Suprapubic skin (tissue), 4 donors: ENCODE measurements around the gene SPEG. TPM values are rescaled to one million over a fixed set of nuclear protein-coding genes. Genes with fewer than 3 reads are reported as not detected.

Source experiments
- DNase-seq, 2 donors: peaks; one replicate each; pipeline ENCODE4 v3.0.0-alpha.2; 2019; ENCODE audit warnings: low spot score in 2 of 2
- H3K27ac ChIP-seq: fragments of 200-600 bp; sonication (generic); one replicate; pipeline ENCODE4 v1.5.1; 2019
- H3K27me3 ChIP-seq: fragments of 200-600 bp; sonication (generic); one replicate; pipeline ENCODE4 v1.5.1; 2019
- H3K36me3 ChIP-seq: fragments of 200-600 bp; sonication (generic); one replicate; pipeline ENCODE4 v1.5.1; 2019
- H3K4me1 ChIP-seq: fragments of 200-600 bp; sonication (generic); one replicate; pipeline ENCODE4 v1.5.1; 2019
- H3K4me3 ChIP-seq: fragments of 200-600 bp; sonication (generic); one replicate; pipeline ENCODE4 v1.5.1; 2019; ENCODE audit warnings: mild to moderate bottlenecking
- H3K9me3 ChIP-seq: fragments of 200-600 bp; sonication (generic); one replicate; pipeline ENCODE4 v1.5.1; 2019
- CTCF ChIP-seq, 2 donors: fragments of 200-600 bp in 1 of 2; fragments of 450-650 bp in 1 of 2; sonication (generic) in 1 of 2; IDR thresholded peaks; one replicate each; pipeline ENCODE4 v1.5.1; 2016 to 2019; ENCODE audit warnings: antibody characterized with exemption in 2 of 2, mild to moderate bottlenecking in 1 of 2, moderate library complexity in 1 of 2
- EP300 ChIP-seq: sonication (generic); formaldehyde crosslinking; IDR thresholded peaks from one replicate; pipeline ENCODE4 v1.6.1; 2017; ENCODE audit warnings: antibody characterized with exemption
- POLR2A ChIP-seq, 2 donors: fragments of 450-650 bp; IDR thresholded peaks; one replicate each; pipeline ENCODE4 v1.6.1; 2017; ENCODE audit warnings: antibody characterized with exemption in 2 of 2, mild to moderate bottlenecking in 2 of 2, moderate library complexity in 2 of 2
- POLR2AphosphoS5 ChIP-seq, 3 donors: sonication (generic); formaldehyde crosslinking; IDR thresholded peaks; one replicate each; pipeline ENCODE4 v1.6.1; 2017; ENCODE audit warnings: antibody characterized with exemption in 3 of 3
- WGBS: methylation state at CpG from one replicate; pipeline ENCODE4 v1.1.5; 2018; 5-methylcytosine and 5-hydroxymethylcytosine counted together
- total RNA-seq, 4 donors: library from RNA; depleted of rRNA; stranded (reverse); fragments of >200 nt; gene quantifications; one replicate each; pipeline ENCODE4 v1.1.0, GENCODE V29; 2016

Gene SPEG
- total RNA-seq, 4 donors from 2014 or later, result 6.5 to 17.2 (median 6.7) TPM

- peaks cover 57% of the 10 kb centered on the region for H3K27me3 ChIP-seq
- H3K4me3 ChIP-seq, result no peak overlapping the region
- DNase-seq, result no peak
- no peaks in the 10 kb centered on the region for H3K9me3 ChIP-seq
- no peak for TF ChIP-seq POLR2AphosphoS5 (IDR thresholded peaks at IDR 0.05)
- TF ChIP-seq CTCF (IDR thresholded peaks at IDR 0.05), result no peak
- no peak for TF ChIP-seq EP300
- no peak for TF ChIP-seq POLR2A (IDR thresholded peaks at IDR 0.05)
- 95% methylated on average over 5 of the region's 5 CpGs for WGBS
- peaks cover 17% of the 10 kb centered on the region for H3K4me1 ChIP-seq
- no peak overlapping the region for H3K27ac ChIP-seq
- H3K36me3 ChIP-seq, result no peaks in the 10 kb centered on the region
These were observed 58.4 kb downstream of the SPEG start for GRCh38 chr2:219493086-219493485.

GRCh38 chr2:219494952-219495530, 60.4 kb downstream of the SPEG start:
- TF ChIP-seq POLR2A (IDR thresholded peaks at IDR 0.05) (no peak), CTCF (IDR thresholded peaks at IDR 0.05) (peak in 1 of 2 donors; percentile 23), POLR2AphosphoS5 (IDR thresholded peaks at IDR 0.05) (no peak), EP300 (no peak)
- no peak for DNase-seq

GRCh38 chr2:219495531-219496122, 61.0 kb downstream of the SPEG start:
- no peaks in the 10 kb centered on the region for H3K9me3 ChIP-seq
- peaks cover 48% of the 10 kb centered on the region for H3K27me3 ChIP-seq
- H3K4me1 ChIP-seq, result peaks cover 33% of the 10 kb centered on the region
- no peak overlapping the region for H3K4me3 ChIP-seq
- H3K36me3 ChIP-seq, result no peaks in the 10 kb centered on the region
- TF ChIP-seq EP300 (no peak), CTCF (IDR thresholded peaks at IDR 0.05) (peak in 1 of 2 donors; percentile 28)
- H3K27ac ChIP-seq, result no peak overlapping the region
- no peak for DNase-seq
- WGBS, result 3% methylated on average over 4 of the region's 14 CpGs

More at GRCh38 chr2:219494952-219495530, 60.4 kb downstream of the SPEG start:
- Histone ChIP-seq H3K36me3 (no peaks in the 10 kb centered on the region), H3K9me3 (no peaks in the 10 kb centered on the region), H3K27ac (no peak overlapping the region), H3K27me3 (peaks cover 48% of the 10 kb centered on the region), H3K4me3 (no peak overlapping the region), H3K4me1 (peaks cover 33% of the 10 kb centered on the region)
- 18% methylated on average over 10 of the region's 10 CpGs for WGBS

- DNase-seq, result no peak
- no peaks in the 10 kb centered on the region for H3K9me3 ChIP-seq
- H3K36me3 ChIP-seq, result no peaks in the 10 kb centered on the region
- no peak overlapping the region for H3K4me3 ChIP-seq
- TF ChIP-seq EP300 (no peak), POLR2A (IDR thresholded peaks at IDR 0.05) (no peak), CTCF (IDR thresholded peaks at IDR 0.05) (no peak), POLR2AphosphoS5 (IDR thresholded peaks at IDR 0.05) (no peak)
- H3K4me1 ChIP-seq, result peaks cover 33% of the 10 kb centered on the region
- H3K27me3 ChIP-seq, result peaks cover 48% of the 10 kb centered on the region
- 42% methylated on average over 12 of the region's 20 CpGs for WGBS
- H3K27ac ChIP-seq, result no peak overlapping the region
These were observed 61.7 kb downstream of the SPEG start for GRCh38 chr2:219496247-219496824.

- WGBS, result 39% methylated on average over 30 of the region's 61 CpGs
- no peak overlapping the region for H3K27ac ChIP-seq
- peaks cover 33% of the 10 kb centered on the region for H3K4me1 ChIP-seq
- peaks cover 48% of the 10 kb centered on the region for H3K27me3 ChIP-seq
- H3K9me3 ChIP-seq, result no peaks in the 10 kb centered on the region
- no peak for TF ChIP-seq POLR2AphosphoS5 (IDR thresholded peaks at IDR 0.05)
- H3K36me3 ChIP-seq, result no peaks in the 10 kb centered on the region
- H3K4me3 ChIP-seq, result peak overlapping the region; percentile 79
- no peak for DNase-seq
These were observed 62.3 kb downstream of the SPEG start for GRCh38 chr2:219496825-219497494.
